OCI-LY7 (cell line): Measurements from ENCODE around the gene ZNF581.

Source experiments
- CTCF ChIP-seq: fragments of 200-600 bp; sonication (generic); conservative IDR thresholded peaks from 2 replicates; pipeline ENCODE4 v1.5.1; 2014; ENCODE audit warnings: mild to moderate bottlenecking, antibody characterized with exemption, low read length, moderate library complexity, mixed read lengths
- EZH2phosphoT487 ChIP-seq: fragments of 200-600 bp; sonication (generic); IDR thresholded peaks from 2 replicates; pipeline ENCODE4 v1.6.1; 2018; ENCODE audit warnings: low read depth, borderline replicate concordance, mild to moderate bottlenecking, mixed run types, antibody characterized with exemption, low read length, moderate library complexity, mixed read lengths

- TF ChIP-seq CTCF (no peak), EZH2phosphoT487 (no peak)
These were observed 34.2 kb downstream of the ZNF581 start for GRCh38 chr19:55677572-55678028.
